DOHH2 (cell line): ENCODE data around the gene NKG7.

Experiments
- H3F3A ChIP-seq: fragments of 200-600 bp; sonication (generic), shearing (Covaris generic); 2 replicates; pipeline ENCODE4 v1.6.0; 2016; ENCODE audit warnings: antibody characterized with exemption, mild to moderate bottlenecking; ENCODE audit not compliant: control insufficient read depth, insufficient read depth
- H3K27ac ChIP-seq: fragments of 200-600 bp; sonication (generic); 2 replicates; pipeline ENCODE4 v1.5.1; 2014; ENCODE audit warnings: low read depth, mild to moderate bottlenecking, low read length, moderate library complexity
- H3K27me3 ChIP-seq: fragments of 200-600 bp; sonication (generic); 2 replicates; pipeline ENCODE4 v1.6.1; 2014; ENCODE audit warnings: mild to moderate bottlenecking, low read length, mixed read lengths; ENCODE audit not compliant: control insufficient read depth
- H3K36me3 ChIP-seq: fragments of 200-600 bp; sonication (generic); 2 replicates; pipeline ENCODE4 v1.6.1; 2014; ENCODE audit warnings: mild to moderate bottlenecking, low read length, moderate library complexity, mixed read lengths; ENCODE audit not compliant: control insufficient read depth
- H3K4me1 ChIP-seq: fragments of 200-600 bp; sonication (generic); 2 replicates; pipeline ENCODE4 v1.6.1; 2014; ENCODE audit warnings: mild to moderate bottlenecking, low read length, mixed read lengths; ENCODE audit not compliant: control insufficient read depth
- H3K4me2 ChIP-seq: fragments of 200-600 bp; sonication (generic); 2 replicates; pipeline ENCODE4 v1.6.0; 2014; ENCODE audit warnings: mild to moderate bottlenecking, low read length, moderate library complexity
- H3K4me3 ChIP-seq: fragments of 200-600 bp; sonication (generic); 2 replicates; pipeline ENCODE4 v1.5.1; 2014; ENCODE audit warnings: mild to moderate bottlenecking, low read length, mixed read lengths
- H3K79me2 ChIP-seq: fragments of 200-600 bp; sonication (generic); 2 replicates; pipeline ENCODE4 v1.6.1; 2014; ENCODE audit warnings: mild to moderate bottlenecking, low read length, mixed read lengths; ENCODE audit not compliant: control insufficient read depth
- H3K9me2 ChIP-seq: fragments of 200-600 bp; sonication (generic); replicated peaks from 2 replicates; pipeline ENCODE4 v1.6.1; 2014; ENCODE audit warnings: mild to moderate bottlenecking, low read length, mixed read lengths; ENCODE audit not compliant: control insufficient read depth
- H3K9me3 ChIP-seq: fragments of 200-600 bp; sonication (generic); 2 replicates; pipeline ENCODE4 v1.6.1; 2014; ENCODE audit warnings: antibody characterized with exemption, low read length, mixed read lengths; ENCODE audit not compliant: control insufficient read depth, insufficient read depth
- H4K20me1 ChIP-seq: fragments of 200-600 bp; sonication (generic); 2 replicates; pipeline ENCODE4 v1.6.0; 2014; ENCODE audit warnings: low read depth, mild to moderate bottlenecking, antibody characterized with exemption, low read length, moderate library complexity; ENCODE audit not compliant: control insufficient read depth, insufficient read depth
- EZH2phosphoT487 ChIP-seq: fragments of 200-600 bp; sonication (generic); IDR thresholded peaks from 2 replicates; pipeline ENCODE4 v1.6.1; 2017; ENCODE audit warnings: borderline replicate concordance, mild to moderate bottlenecking, antibody characterized with exemption, low read length, moderate library complexity, mixed read lengths
- TF ChIP-seq, protein P1 (sequence below): fragments of 200-600 bp; sonication (generic); IDR thresholded peaks from one replicate; pipeline ENCODE4 v1.5.1; 2014; ENCODE audit warnings: antibody characterized with exemption, mild to moderate bottlenecking, low read depth, low read length; ENCODE audit not compliant: poor library complexity, severe bottlenecking

NKG7 gene

DNA sequence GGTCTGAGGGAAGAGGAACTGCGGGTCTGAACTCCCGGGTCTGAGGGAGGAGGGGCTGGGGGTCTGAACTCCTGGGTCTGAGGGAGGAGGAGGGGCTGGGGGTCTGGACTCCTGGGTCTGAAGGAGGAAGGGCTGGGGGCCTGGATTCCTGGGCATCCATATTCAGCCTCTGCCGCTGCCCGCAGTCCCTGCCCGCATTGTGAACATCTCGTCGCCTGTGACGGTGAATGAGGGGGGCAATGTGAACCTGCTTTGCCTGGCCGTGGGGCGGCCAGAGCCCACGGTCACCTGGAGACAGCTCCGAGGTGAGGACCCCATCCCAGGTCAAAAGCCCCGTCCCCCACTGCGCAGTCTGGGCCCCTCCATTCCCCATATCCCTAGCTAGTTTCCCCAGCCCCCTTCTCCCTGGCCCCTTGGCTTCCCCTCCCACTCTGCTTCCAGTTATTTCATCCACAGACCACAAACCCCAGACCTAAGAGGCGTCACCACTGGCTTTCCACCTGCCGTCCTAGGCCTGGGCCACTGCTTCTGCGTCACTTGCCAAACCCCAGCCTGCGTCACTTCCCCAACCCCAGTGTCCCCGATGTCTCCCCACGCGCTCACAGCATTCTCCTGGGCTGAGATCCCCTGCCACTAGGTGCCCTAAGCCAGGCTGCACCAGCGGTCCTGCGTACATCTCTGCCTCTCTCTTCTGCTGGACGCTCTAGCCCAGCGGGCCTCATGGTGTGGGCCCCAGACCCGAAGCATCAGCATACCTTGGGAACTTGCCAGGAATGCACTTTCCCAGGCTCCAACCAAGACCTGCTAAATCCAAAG, 47.1 kb downstream of the NKG7 start:
- Histone ChIP-seq H3K4me2 (no peak overlapping the region), H3K4me3 (no peak overlapping the region), H3K27ac (no peak overlapping the region), H3K9me2 (no peaks in the 10 kb centered on the region), H3K9me3 (no peaks in the 10 kb centered on the region), H3K4me1 (no peaks in the 10 kb centered on the region), H3K79me2 (no peaks in the 10 kb centered on the region), H3K27me3 (no peaks in the 10 kb centered on the region), H3F3A (no peaks in the 10 kb centered on the region), H3K36me3 (no peaks in the 10 kb centered on the region), H4K20me1 (no peaks in the 10 kb centered on the region)
- TF ChIP-seq, protein P1, sequence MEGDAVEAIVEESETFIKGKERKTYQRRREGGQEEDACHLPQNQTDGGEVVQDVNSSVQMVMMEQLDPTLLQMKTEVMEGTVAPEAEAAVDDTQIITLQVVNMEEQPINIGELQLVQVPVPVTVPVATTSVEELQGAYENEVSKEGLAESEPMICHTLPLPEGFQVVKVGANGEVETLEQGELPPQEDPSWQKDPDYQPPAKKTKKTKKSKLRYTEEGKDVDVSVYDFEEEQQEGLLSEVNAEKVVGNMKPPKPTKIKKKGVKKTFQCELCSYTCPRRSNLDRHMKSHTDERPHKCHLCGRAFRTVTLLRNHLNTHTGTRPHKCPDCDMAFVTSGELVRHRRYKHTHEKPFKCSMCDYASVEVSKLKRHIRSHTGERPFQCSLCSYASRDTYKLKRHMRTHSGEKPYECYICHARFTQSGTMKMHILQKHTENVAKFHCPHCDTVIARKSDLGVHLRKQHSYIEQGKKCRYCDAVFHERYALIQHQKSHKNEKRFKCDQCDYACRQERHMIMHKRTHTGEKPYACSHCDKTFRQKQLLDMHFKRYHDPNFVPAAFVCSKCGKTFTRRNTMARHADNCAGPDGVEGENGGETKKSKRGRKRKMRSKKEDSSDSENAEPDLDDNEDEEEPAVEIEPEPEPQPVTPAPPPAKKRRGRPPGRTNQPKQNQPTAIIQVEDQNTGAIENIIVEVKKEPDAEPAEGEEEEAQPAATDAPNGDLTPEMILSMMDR = no peak

DNA sequence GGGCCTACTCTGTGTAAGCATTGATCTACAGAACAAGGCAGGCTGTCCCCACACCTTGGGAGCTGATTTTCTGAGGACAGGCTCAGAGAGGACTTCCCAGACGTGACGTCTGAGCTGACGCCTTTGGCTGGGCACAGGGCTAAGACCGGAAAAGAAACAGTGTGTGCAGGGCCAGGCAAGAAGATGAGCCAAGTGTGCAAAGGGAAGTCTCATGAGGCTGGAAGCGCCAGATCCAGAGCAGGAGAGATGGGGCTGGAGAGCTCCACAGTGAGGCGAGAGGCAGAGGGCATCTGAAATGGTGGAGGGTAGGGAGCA, 48.3 kb downstream of the NKG7 start:
- no peak for TF ChIP-seq EZH2phosphoT487
- TF ChIP-seq, protein P1 = no peak
- Histone ChIP-seq H3K4me2 (no peak overlapping the region), H3K4me1 (no peaks in the 10 kb centered on the region), H3K9me3 (no peaks in the 10 kb centered on the region), H3K36me3 (no peaks in the 10 kb centered on the region), H3K79me2 (no peaks in the 10 kb centered on the region), H3K4me3 (no peak overlapping the region), H3K27ac (no peak overlapping the region), H3K27me3 (no peaks in the 10 kb centered on the region), H3F3A (no peaks in the 10 kb centered on the region), H3K9me2 (no peaks in the 10 kb centered on the region), H4K20me1 (no peaks in the 10 kb centered on the region)

DNA sequence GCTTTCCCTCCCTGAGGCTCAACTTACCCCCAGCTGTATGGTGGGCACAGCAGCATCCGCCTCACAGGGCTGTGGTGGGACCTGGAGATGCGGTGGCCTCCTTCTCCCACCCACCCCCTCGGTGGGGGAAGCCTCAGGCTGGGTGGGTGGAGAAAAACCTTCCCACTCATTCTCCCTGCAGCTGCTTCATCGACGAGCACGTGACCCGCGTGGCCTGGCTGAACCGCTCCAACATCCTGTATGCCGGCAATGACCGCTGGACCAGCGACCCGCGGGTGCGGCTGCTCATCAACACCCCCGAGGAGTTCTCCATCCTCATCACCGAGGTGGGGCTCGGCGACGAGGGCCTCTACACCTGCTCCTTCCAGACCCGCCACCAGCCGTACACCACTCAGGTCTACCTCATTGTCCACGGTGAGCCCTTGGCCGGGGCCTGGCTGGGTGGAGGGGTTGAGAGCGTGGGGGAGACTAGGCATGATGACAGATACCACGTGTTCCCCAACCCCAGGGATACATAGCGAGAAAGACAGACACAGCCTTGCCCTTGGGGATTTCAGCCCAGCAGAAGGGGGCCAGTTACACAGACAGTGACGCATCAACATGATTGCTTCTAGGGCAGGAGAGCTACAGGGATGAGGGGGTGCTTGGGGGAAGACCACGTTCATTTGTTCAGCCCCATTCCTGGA, 48.8 kb downstream of the NKG7 start:
- TF ChIP-seq EZH2phosphoT487 = no peak
- TF ChIP-seq, protein P1 = no peak
- no peaks in the 10 kb centered on the region for H3K36me3 ChIP-seq

More for the DNA sequence above, 48.8 kb downstream of the NKG7 start:
- no peaks in the 10 kb centered on the region for H3K4me1 ChIP-seq
- H3K27ac ChIP-seq = no peak overlapping the region
- no peaks in the 10 kb centered on the region for H4K20me1 ChIP-seq
- H3K79me2 ChIP-seq = no peaks in the 10 kb centered on the region
- H3K27me3 ChIP-seq = no peaks in the 10 kb centered on the region
- no peaks in the 10 kb centered on the region for H3K9me2 ChIP-seq
- no peaks in the 10 kb centered on the region for H3F3A ChIP-seq
- no peak overlapping the region for H3K4me3 ChIP-seq
- H3K4me2 ChIP-seq = no peak overlapping the region
- no peaks in the 10 kb centered on the region for H3K9me3 ChIP-seq
